ENCODE measurements around the gene BLMH.

The BLMH gene

DNA sequence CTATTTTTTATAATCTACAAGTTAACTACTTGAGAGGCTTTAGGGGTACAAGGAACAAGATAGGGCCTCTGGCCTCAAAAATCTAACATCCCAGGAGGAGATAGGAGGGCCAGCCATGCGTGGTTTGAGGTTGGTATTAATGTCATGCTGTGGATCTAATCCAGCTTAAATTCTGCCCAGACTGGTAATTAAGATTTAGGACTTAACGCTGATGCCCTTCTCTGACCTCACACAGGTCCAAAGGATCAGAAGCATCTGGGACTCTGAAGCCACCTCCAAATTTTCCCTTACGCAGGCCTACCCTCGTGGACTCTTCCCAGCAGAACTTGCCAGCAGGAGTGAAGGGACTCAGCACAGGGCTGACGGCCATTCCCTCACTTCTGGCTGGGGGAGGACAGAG lies 71.3 kb downstream of the BLMH start:
- Histone ChIP-seq H3K36me3 (ENCODE audit: control insufficient read depth, insufficient read depth, low read length) (no peaks in the 10 kb centered on the region), H3K27me3 (ENCODE audit: control insufficient read depth, insufficient read depth, low read length) (no peaks in the 10 kb centered on the region), H3K27ac (ENCODE audit: low read depth, low read length) (no peak overlapping the region), H3K9ac (ENCODE audit: low read length) (no peak overlapping the region), H3K4me3 (ENCODE audit: low read length) (no peak overlapping the region), H3K4me1 (ENCODE audit: control insufficient read depth, insufficient read depth, low read length) (no peaks in the 10 kb centered on the region)

- Histone ChIP-seq H3K27me3 (ENCODE audit: control insufficient read depth, insufficient read depth, low read length) (no peaks in the 10 kb centered on the region), H3K4me1 (ENCODE audit: control insufficient read depth, insufficient read depth, low read length) (no peaks in the 10 kb centered on the region), H3K4me3 (ENCODE audit: low read length) (no peak overlapping the region), H3K36me3 (ENCODE audit: control insufficient read depth, insufficient read depth, low read length) (no peaks in the 10 kb centered on the region), H3K9ac (ENCODE audit: low read length) (no peak overlapping the region), H3K27ac (ENCODE audit: low read depth, low read length) (no peak overlapping the region)
Observed at GRCh38 chr17:30219833-30220232, 71.9 kb downstream of the BLMH start.

GRCh38 chr17:30219315-30219714 lies 72.4 kb downstream of the BLMH start:
- H3K9ac ChIP-seq (ENCODE audit: low read length) = no peak overlapping the region
- H3K27ac ChIP-seq (ENCODE audit: low read depth, low read length) = no peak overlapping the region
- no peaks in the 10 kb centered on the region for H3K36me3 ChIP-seq (ENCODE audit: control insufficient read depth, insufficient read depth, low read length)
- H3K27me3 ChIP-seq (ENCODE audit: control insufficient read depth, insufficient read depth, low read length) = no peaks in the 10 kb centered on the region
- H3K4me3 ChIP-seq (ENCODE audit: low read length) = no peak overlapping the region
- H3K4me1 ChIP-seq (ENCODE audit: control insufficient read depth, insufficient read depth, low read length) = no peaks in the 10 kb centered on the region

DNA sequence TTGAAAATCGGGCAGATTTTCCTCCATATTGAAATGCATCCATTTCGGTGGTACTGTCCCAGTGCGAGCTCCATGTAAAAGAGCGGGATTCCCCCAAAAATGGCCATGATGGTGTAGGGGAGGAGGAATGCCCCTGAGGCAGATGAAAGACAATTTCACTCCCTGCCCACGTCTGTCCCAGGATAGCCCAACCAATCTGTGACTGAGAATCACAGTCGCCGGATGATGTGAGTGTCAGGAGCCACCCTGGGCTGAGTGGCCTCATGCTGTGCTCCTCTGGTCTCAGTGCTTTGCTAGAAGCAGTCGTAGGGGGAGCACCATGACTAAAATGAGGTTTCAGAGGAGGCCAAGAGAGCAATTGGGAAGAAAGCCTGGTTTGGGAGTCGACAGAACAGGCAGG lies 72.9 kb downstream of the BLMH start:
- no peak overlapping the region for H3K9ac ChIP-seq (ENCODE audit: low read length)
- H3K36me3 ChIP-seq (ENCODE audit: control insufficient read depth, insufficient read depth, low read length) = no peaks in the 10 kb centered on the region
- no peaks in the 10 kb centered on the region for H3K27me3 ChIP-seq (ENCODE audit: control insufficient read depth, insufficient read depth, low read length)
- H3K4me1 ChIP-seq (ENCODE audit: control insufficient read depth, insufficient read depth, low read length) = no peaks in the 10 kb centered on the region
- H3K4me3 ChIP-seq (ENCODE audit: low read length) = no peak overlapping the region
- no peak overlapping the region for H3K27ac ChIP-seq (ENCODE audit: low read depth, low read length)

GRCh38 chr17:30217746-30218245 lies 73.9 kb downstream of the BLMH start:
- Histone ChIP-seq H3K4me1 (ENCODE audit: control insufficient read depth, insufficient read depth, low read length) (no peaks in the 10 kb centered on the region), H3K4me3 (ENCODE audit: low read length) (no peak overlapping the region), H3K9ac (ENCODE audit: low read length) (no peak overlapping the region), H3K27me3 (ENCODE audit: control insufficient read depth, insufficient read depth, low read length) (no peaks in the 10 kb centered on the region), H3K36me3 (ENCODE audit: control insufficient read depth, insufficient read depth, low read length) (no peaks in the 10 kb centered on the region), H3K27ac (ENCODE audit: low read depth, low read length) (no peak overlapping the region)

DNA sequence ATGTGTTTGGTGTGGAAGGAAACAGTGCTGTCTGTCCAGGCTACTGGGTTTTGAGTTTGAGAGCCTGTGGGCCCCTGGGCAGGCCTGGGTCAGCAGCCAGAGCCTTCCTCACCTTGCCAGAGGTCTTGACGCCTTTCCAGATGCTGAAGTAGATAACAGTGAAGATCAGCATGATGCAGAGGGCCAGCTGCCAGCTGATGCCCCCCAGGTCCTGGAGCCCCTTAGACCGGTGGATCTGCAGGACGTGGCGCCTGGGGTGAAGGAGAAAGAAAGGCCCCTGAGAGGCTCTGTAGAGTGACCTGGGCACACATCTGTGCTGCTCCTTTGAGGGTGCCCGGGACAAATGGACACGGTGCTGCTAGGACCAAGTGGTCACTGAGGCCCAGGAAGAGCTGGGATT lies 74.7 kb downstream of the BLMH start:
- no peak overlapping the region for H3K4me3 ChIP-seq (ENCODE audit: low read length)
- no peaks in the 10 kb centered on the region for H3K36me3 ChIP-seq (ENCODE audit: control insufficient read depth, insufficient read depth, low read length)
- no peak overlapping the region for H3K27ac ChIP-seq (ENCODE audit: low read depth, low read length)
- H3K9ac ChIP-seq (ENCODE audit: low read length) = no peak overlapping the region
- H3K27me3 ChIP-seq (ENCODE audit: control insufficient read depth, insufficient read depth, low read length) = no peaks in the 10 kb centered on the region
- no peaks in the 10 kb centered on the region for H3K4me1 ChIP-seq (ENCODE audit: control insufficient read depth, insufficient read depth, low read length)

- Histone ChIP-seq H3K4me3 (ENCODE audit: low read length) (no peak overlapping the region), H3K27ac (ENCODE audit: low read depth, low read length) (no peak overlapping the region), H3K4me1 (ENCODE audit: control insufficient read depth, insufficient read depth, low read length) (no peaks in the 10 kb centered on the region), H3K36me3 (ENCODE audit: control insufficient read depth, insufficient read depth, low read length) (no peaks in the 10 kb centered on the region), H3K9ac (ENCODE audit: low read length) (no peak overlapping the region), H3K27me3 (ENCODE audit: control insufficient read depth, insufficient read depth, low read length) (no peaks in the 10 kb centered on the region)
Observed at GRCh38 chr17:30212750-30213149, 79.0 kb downstream of the BLMH start.

DNA sequence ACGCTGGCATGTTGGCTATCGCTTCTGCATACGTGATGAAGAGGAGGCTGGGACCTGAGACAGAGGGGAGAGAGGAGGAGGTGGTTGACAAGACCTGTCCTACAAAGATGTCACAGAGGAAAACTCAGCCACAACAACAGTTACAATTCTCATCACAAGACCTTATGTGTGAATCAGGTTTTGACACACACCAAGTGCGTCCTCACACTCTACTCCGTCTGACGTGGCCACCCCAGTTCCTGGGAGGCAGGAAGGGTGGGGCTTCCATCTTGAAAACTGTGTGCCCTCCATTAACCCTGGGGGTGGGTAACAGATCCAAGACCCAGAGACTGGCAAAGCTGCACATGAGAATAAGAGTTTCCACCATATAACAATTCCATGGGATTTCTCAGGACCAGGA lies 80.4 kb downstream of the BLMH start:
- Histone ChIP-seq H3K9ac (ENCODE audit: low read length) (no peak overlapping the region), H3K4me1 (ENCODE audit: control insufficient read depth, insufficient read depth, low read length) (no peaks in the 10 kb centered on the region), H3K4me3 (ENCODE audit: low read length) (no peak overlapping the region), H3K27ac (ENCODE audit: low read depth, low read length) (no peak overlapping the region), H3K36me3 (ENCODE audit: control insufficient read depth, insufficient read depth, low read length) (no peaks in the 10 kb centered on the region), H3K27me3 (ENCODE audit: control insufficient read depth, insufficient read depth, low read length) (no peaks in the 10 kb centered on the region)

GRCh38 chr17:30210901-30211300 lies 80.8 kb downstream of the BLMH start:
- no peak overlapping the region for H3K9ac ChIP-seq (ENCODE audit: low read length)

DNA sequence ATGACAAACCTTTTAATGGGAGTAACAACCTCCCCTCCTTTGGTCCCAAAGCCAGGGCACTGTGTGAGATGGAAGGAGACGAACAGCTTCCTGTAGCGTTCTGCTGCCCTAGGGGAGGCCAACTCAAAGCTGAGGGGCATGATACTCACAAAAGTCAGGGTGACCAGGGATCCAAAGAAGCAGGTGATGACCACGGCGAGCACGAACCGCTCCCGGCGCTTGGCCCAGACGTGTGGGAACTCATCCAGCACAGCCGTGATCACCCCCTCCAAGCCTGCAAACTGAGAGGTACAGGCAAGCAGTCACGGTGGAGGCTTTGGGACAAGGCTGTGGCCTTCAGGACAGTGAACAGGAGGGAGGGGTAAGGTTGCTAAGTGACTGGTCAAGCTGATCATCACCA lies 81.4 kb downstream of the BLMH start:
- H3K4me1 ChIP-seq (ENCODE audit: control insufficient read depth, insufficient read depth, low read length) = no peaks in the 10 kb centered on the region
- no peaks in the 10 kb centered on the region for H3K27me3 ChIP-seq (ENCODE audit: control insufficient read depth, insufficient read depth, low read length)
- H3K9ac ChIP-seq (ENCODE audit: low read length) = no peak overlapping the region
- no peaks in the 10 kb centered on the region for H3K36me3 ChIP-seq (ENCODE audit: control insufficient read depth, insufficient read depth, low read length)
- H3K27ac ChIP-seq (ENCODE audit: low read depth, low read length) = no peak overlapping the region
- no peak overlapping the region for H3K4me3 ChIP-seq (ENCODE audit: low read length)

More at GRCh38 chr17:30210901-30211300, 80.8 kb downstream of the BLMH start:
- no peak overlapping the region for H3K27ac ChIP-seq (ENCODE audit: low read depth, low read length)
- no peaks in the 10 kb centered on the region for H3K36me3 ChIP-seq (ENCODE audit: control insufficient read depth, insufficient read depth, low read length)
- H3K4me1 ChIP-seq (ENCODE audit: control insufficient read depth, insufficient read depth, low read length) = no peaks in the 10 kb centered on the region
- H3K27me3 ChIP-seq (ENCODE audit: control insufficient read depth, insufficient read depth, low read length) = no peaks in the 10 kb centered on the region
- no peak overlapping the region for H3K4me3 ChIP-seq (ENCODE audit: low read length)

DNA sequence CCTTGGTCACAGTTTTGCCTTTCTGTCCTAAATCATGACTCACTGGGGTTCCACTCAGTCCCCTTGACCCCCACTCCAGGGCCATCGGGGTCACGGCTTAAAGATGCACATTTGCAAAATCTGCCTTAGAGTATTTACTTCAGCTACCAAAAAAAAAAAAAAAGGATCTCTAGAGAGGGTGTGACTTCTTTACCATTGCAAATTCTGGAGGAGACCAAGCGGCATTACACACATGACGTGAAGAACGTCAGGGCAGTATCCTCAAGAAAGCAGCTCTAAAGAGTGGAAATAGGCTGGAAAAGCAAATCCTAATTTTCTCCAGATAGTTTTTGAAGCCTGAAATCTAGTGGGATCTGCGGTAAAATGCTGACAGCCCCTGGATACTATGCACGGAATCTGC lies 81.8 kb downstream of the BLMH start:
- no peaks in the 10 kb centered on the region for H3K4me1 ChIP-seq (ENCODE audit: control insufficient read depth, insufficient read depth, low read length)
- H3K27ac ChIP-seq (ENCODE audit: low read depth, low read length) = no peak overlapping the region
- no peak overlapping the region for H3K9ac ChIP-seq (ENCODE audit: low read length)
- no peaks in the 10 kb centered on the region for H3K36me3 ChIP-seq (ENCODE audit: control insufficient read depth, insufficient read depth, low read length)
- H3K4me3 ChIP-seq (ENCODE audit: low read length) = no peak overlapping the region
- H3K27me3 ChIP-seq (ENCODE audit: control insufficient read depth, insufficient read depth, low read length) = no peaks in the 10 kb centered on the region

DNA sequence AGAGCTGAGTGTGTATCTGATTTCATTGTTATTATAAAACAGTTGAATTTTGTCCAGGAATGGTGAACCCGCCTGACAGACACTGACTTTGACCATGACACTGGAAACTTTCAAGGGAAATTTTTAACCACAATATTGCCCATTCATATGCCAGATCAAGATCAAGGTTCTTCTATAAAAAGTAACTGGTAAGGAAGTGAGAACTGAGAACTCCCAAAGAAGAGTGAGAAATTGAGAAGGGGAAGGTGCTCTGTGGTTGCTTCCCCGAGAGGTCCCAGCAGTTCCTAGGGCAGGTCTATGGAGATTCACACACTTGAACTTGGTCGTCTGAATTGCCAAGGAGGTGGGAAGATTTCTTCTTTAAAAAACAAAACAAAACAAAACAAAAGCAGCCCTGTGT lies 83.5 kb downstream of the BLMH start:
- no peak overlapping the region for H3K9ac ChIP-seq (ENCODE audit: low read length)
- no peaks in the 10 kb centered on the region for H3K4me1 ChIP-seq (ENCODE audit: control insufficient read depth, insufficient read depth, low read length)
- no peaks in the 10 kb centered on the region for H3K36me3 ChIP-seq (ENCODE audit: control insufficient read depth, insufficient read depth, low read length)
- no peak overlapping the region for H3K4me3 ChIP-seq (ENCODE audit: low read length)
- H3K27me3 ChIP-seq (ENCODE audit: control insufficient read depth, insufficient read depth, low read length) = no peaks in the 10 kb centered on the region
- H3K27ac ChIP-seq (ENCODE audit: low read depth, low read length) = no peak overlapping the region

GRCh38 chr17:30207655-30208054 lies 84.1 kb downstream of the BLMH start:
- Histone ChIP-seq H3K9ac (ENCODE audit: low read length) (no peak overlapping the region), H3K27me3 (ENCODE audit: control insufficient read depth, insufficient read depth, low read length) (no peaks in the 10 kb centered on the region), H3K36me3 (ENCODE audit: control insufficient read depth, insufficient read depth, low read length) (no peaks in the 10 kb centered on the region), H3K4me3 (ENCODE audit: low read length) (no peak overlapping the region), H3K4me1 (ENCODE audit: control insufficient read depth, insufficient read depth, low read length) (no peaks in the 10 kb centered on the region), H3K27ac (ENCODE audit: low read depth, low read length) (no peak overlapping the region)

Data from rectal smooth muscle tissue (tissue), 1 donor.